ENCODE measurements around the gene AOC1.
"Not testable (repeated sequence)": the region's sequence is repeated elsewhere in the genome, so short reads cannot be mapped to it uniquely, and the experiment has no call there.

- TF ChIP-seq CTCF, POLR2A, EP300 (IDR thresholded peaks at IDR 0.05): not testable (repeated sequence)
Observed at GRCh38 chr7:150910305-150910995, 58.1 kb downstream of the AOC1 start.

Measured in tibial nerve (tissue), 4 donors.